Left ventricle myocardium inferior (tissue), 1 donor: Measurements from ENCODE around the gene TEX44. TPM values are rescaled to one million over a fixed set of nuclear protein-coding genes. Genes with fewer than 3 reads are reported as not detected.
A peak's percentile ranks its signal among the peaks of the same experiment; 100 is the strongest.

Source experiments
- DNase-seq: peaks from one replicate; pipeline ENCODE4 v3.0.0-alpha.2; 2020
- H3K27ac ChIP-seq: fragments of 200-600 bp; replicated peaks from 2 replicates; pipeline ENCODE4 v1.8.0; 2021
- H3K27me3 ChIP-seq: fragments of 200-600 bp; 2 replicates; pipeline ENCODE4 v1.8.0; 2021; ENCODE audit warnings: low read depth
- H3K36me3 ChIP-seq: fragments of 200-600 bp; 2 replicates; pipeline ENCODE4 v1.8.0; 2021
- H3K4me1 ChIP-seq: fragments of 200-600 bp; 2 replicates; pipeline ENCODE4 v1.8.0; 2021
- H3K4me3 ChIP-seq: fragments of 200-600 bp; 2 replicates; pipeline ENCODE4 v1.8.0; 2021; ENCODE audit warnings: mild to moderate bottlenecking, moderate library complexity
- H3K9me3 ChIP-seq: fragments of 200-600 bp; replicated peaks from 2 replicates; pipeline ENCODE4 v1.8.0; 2021
- intact Hi-C: fragments of 100-400 bp; cut with micrococcal nuclease; formaldehyde crosslinking; loops from one replicate; pipeline ENCODE4 v1.11.0; 2022
- total RNA-seq: library from RNA; stranded (reverse); fragmentation: NEBNext Ultra II Directional; extraction: Animal tissue kit (Norgen Biotek cat#: 25700); gene quantifications from one replicate; pipeline ENCODE4 v1.2.1, GENCODE V29; 2021
- TF ChIP-seq, protein P1 (sequence below): fragments of 200-600 bp; IDR thresholded peaks from 2 replicates; pipeline ENCODE4 v1.8.0; 2021; ENCODE audit warnings: antibody characterized with exemption, mild to moderate bottlenecking, borderline replicate concordance
- donor health status: DM: no; HTN: yes; CAD: no; lungs with severe emphysema.

Gene TEX44
- total RNA-seq, 1 donor from 2014 or later: not detected

- TF ChIP-seq, protein P1, sequence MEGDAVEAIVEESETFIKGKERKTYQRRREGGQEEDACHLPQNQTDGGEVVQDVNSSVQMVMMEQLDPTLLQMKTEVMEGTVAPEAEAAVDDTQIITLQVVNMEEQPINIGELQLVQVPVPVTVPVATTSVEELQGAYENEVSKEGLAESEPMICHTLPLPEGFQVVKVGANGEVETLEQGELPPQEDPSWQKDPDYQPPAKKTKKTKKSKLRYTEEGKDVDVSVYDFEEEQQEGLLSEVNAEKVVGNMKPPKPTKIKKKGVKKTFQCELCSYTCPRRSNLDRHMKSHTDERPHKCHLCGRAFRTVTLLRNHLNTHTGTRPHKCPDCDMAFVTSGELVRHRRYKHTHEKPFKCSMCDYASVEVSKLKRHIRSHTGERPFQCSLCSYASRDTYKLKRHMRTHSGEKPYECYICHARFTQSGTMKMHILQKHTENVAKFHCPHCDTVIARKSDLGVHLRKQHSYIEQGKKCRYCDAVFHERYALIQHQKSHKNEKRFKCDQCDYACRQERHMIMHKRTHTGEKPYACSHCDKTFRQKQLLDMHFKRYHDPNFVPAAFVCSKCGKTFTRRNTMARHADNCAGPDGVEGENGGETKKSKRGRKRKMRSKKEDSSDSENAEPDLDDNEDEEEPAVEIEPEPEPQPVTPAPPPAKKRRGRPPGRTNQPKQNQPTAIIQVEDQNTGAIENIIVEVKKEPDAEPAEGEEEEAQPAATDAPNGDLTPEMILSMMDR: peak; percentile 53
Measured at GRCh38 chr2:231613663-231614558, 21.2 kb downstream of the TEX44 start.

GRCh38 chr2:231614559-231615057 lies 21.9 kb downstream of the TEX44 start:
- DNase-seq: peak; percentile 69
- H3K27ac ChIP-seq: peak overlapping the region; percentile 100
- intact Hi-C loops: loop anchor here (5.0 kb wide), 2 partner anchors 58 to 103 kb away; no protein-coding TSS in a partner anchor
- H3K9me3 ChIP-seq: no peaks in the 10 kb centered on the region
- peak overlapping the region; percentile 63 for H3K4me3 ChIP-seq
- TF ChIP-seq, protein P1: no peak
- no peaks in the 10 kb centered on the region for H3K36me3 ChIP-seq
- H3K4me1 ChIP-seq: peaks cover 57% of the 10 kb centered on the region
- no peaks in the 10 kb centered on the region for H3K27me3 ChIP-seq

More at GRCh38 chr2:231613663-231614558, 21.2 kb downstream of the TEX44 start:
- peak; percentile 91 for DNase-seq
- Histone ChIP-seq H3K27me3 (no peaks in the 10 kb centered on the region), H3K4me1 (peaks cover 57% of the 10 kb centered on the region), H3K36me3 (no peaks in the 10 kb centered on the region), H3K27ac (peak overlapping the region; percentile 100), H3K4me3 (peak overlapping the region; percentile 63), H3K9me3 (no peaks in the 10 kb centered on the region)
- intact Hi-C loops: loop anchor here (5.0 kb wide), 2 partner anchors 58 to 103 kb away; no protein-coding TSS in a partner anchor

- H3K27me3 ChIP-seq: no peaks in the 10 kb centered on the region
- H3K4me3 ChIP-seq: peak overlapping the region; percentile 63
- H3K27ac ChIP-seq: peak overlapping the region; percentile 100
- TF ChIP-seq, protein P1: no peak
- DNase-seq: no peak
- peaks cover 57% of the 10 kb centered on the region for H3K4me1 ChIP-seq
- no peaks in the 10 kb centered on the region for H3K36me3 ChIP-seq
- H3K9me3 ChIP-seq: no peaks in the 10 kb centered on the region
- intact Hi-C loops: no loop called here
Measured at GRCh38 chr2:231615058-231615671, 22.5 kb downstream of the TEX44 start.

DNA sequence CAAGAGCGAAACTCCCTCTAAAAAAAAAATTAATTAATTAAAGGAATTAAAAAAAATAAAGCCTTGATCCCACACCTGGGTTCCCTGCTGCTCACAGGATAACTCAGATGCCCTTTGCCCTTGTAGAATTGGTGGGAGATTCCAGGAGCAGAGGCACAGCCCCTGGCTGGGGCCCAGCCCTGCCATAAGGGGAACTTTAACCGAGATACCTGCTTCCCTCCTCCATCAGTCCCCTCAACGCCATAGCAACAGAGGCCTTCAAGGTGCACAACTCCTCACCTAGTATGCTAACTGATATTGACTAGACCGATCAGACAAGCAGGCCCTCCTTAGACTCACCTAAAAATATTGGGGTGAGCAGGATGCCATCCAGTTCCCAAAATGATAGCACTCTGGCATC lies 23.6 kb downstream of the TEX44 start:
- H3K4me1 ChIP-seq: peaks cover 62% of the 10 kb centered on the region
- no peak overlapping the region for H3K27ac ChIP-seq
- no peak overlapping the region for H3K4me3 ChIP-seq
- no peaks in the 10 kb centered on the region for H3K36me3 ChIP-seq
- no peak for DNase-seq
- intact Hi-C loops: no loop called here
- TF ChIP-seq, protein P1: no peak
- no peaks in the 10 kb centered on the region for H3K27me3 ChIP-seq
- no peaks in the 10 kb centered on the region for H3K9me3 ChIP-seq

DNA sequence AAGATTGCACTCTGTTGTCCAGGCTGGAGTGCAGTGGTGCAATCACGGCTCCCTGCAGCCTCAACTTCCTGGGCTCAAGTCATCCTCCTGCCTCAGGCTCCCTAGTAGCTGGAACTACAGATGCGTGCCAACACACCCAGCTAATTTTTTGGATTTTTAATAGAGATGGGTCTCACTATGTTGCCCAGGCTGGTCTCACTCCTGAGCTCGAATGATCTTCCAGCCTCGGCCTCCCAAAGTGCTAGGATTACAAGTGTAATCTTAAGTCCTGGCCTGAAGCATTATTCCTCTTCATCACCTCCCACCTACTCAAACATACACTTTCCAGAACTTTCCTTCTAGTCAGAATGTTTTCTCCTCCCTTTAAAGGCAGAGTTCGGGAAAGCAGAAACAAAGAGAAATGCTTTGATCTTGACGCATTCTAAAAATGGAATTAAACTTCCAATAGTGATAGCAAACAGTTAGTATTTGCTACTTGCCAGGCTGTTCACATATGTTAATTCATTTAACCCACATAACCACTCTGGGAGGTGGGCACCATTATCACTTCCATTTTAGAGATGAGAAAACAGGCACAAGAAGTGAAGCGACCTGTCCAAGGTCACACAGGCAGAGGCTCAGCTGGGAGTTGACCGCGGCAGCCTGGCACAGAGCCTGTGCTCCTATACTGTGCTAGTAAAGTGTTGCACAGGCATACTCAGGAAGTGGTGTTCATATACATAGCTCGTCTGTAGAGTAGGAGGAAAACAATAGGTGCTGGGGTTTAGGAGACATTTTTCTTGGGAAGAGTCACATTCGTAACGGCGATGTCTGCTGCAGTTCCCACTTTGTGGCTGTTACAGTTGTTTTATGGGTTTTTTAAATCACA lies 24.6 kb downstream of the TEX44 start:
- no peaks in the 10 kb centered on the region for H3K9me3 ChIP-seq
- TF ChIP-seq, protein P1: no peak
- H3K27ac ChIP-seq: peak overlapping the region; percentile 19
- intact Hi-C loops: no loop called here
- no peaks in the 10 kb centered on the region for H3K27me3 ChIP-seq
- H3K4me3 ChIP-seq: no peak overlapping the region
- H3K4me1 ChIP-seq: peaks cover 62% of the 10 kb centered on the region
- H3K36me3 ChIP-seq: no peaks in the 10 kb centered on the region
- no peak for DNase-seq
